IMR-90 (cell line): Measurements from ENCODE around the gene ALDOB. TPM values are rescaled to one million over a fixed set of nuclear protein-coding genes. Genes with fewer than 3 reads are reported as not detected.

Experiments
- ATAC-seq: fragments of 200-7000 bp; cut with Tn5 transposase; 2 replicates; pipeline ENCODE4 v1.9.1; 2020; ENCODE audit warnings: low read depth, mild to moderate bottlenecking, moderate library complexity
- BruUV-seq: library from RNA; stranded (reverse); fragments of 400-500 nt; replicated peaks from 2 replicates; lab custom pipeline; 2021; lab: Mats Ljungman, UMichigan
- CTCF ChIA-PET: fragments of 300-600 bp; formaldehyde crosslinking; extraction: SDS; loops from one replicate; lab custom pipeline; 2021; ENCODE audit warnings: antibody characterized with exemption; lab: Yijun Ruan, JAX
- POLR2A ChIA-PET: fragments of 300-600 bp; sonication (Branson Sonifier 250); formaldehyde crosslinking; loops from one replicate; lab custom pipeline; 2022; ENCODE audit warnings: antibody characterized with exemption; ENCODE audit not compliant: unreplicated experiment; lab: Charles Lee
- DNase-seq: peaks from one replicate; pipeline ENCODE4 v3.0.0; 2013
- H2AFZ ChIP-seq: replicated peaks from 2 replicates; pipeline ENCODE3; 2013; ENCODE audit warnings: low read length, mild to moderate bottlenecking; ENCODE audit not compliant: poor library complexity
- H2AK5ac ChIP-seq: 2 replicates; pipeline ENCODE4 v1.6.1; 2013; ENCODE audit warnings: low read depth, low read length, inconsistent platforms
- H2AK9ac ChIP-seq: replicated peaks from 2 replicates; pipeline ENCODE3; 2013; ENCODE audit warnings: mild to moderate bottlenecking, low read depth, low read length, moderate library complexity; ENCODE audit not compliant: poor library complexity
- H2BK120ac ChIP-seq: 2 replicates; pipeline ENCODE4 v1.6.1; 2013; ENCODE audit warnings: low read depth, low read length, inconsistent platforms
- H2BK15ac ChIP-seq: 3 replicates; pipeline ENCODE4 v1.6.1; 2013; ENCODE audit warnings: low read depth, low read length, inconsistent platforms
- H2BK20ac ChIP-seq: 2 replicates; pipeline ENCODE4 v1.6.1; 2013; ENCODE audit warnings: low read depth, mild to moderate bottlenecking, inconsistent platforms, low read length, moderate library complexity
- H2BK5ac ChIP-seq: 2 replicates; pipeline ENCODE4 v1.6.1; 2013; ENCODE audit warnings: mild to moderate bottlenecking, low read depth, low read length, inconsistent platforms; ENCODE audit not compliant: poor library complexity, severe bottlenecking
- H3K14ac ChIP-seq: replicated peaks from 2 replicates; pipeline ENCODE4 v1.6.1; 2013; ENCODE audit warnings: low read depth, low read length, inconsistent platforms
- H3K18ac ChIP-seq: 2 replicates; pipeline ENCODE4 v1.6.1; 2013; ENCODE audit warnings: low read depth, low read length, control low read depth
- H3K23ac ChIP-seq: 2 replicates; pipeline ENCODE4 v1.6.1; 2013; ENCODE audit warnings: low read depth, low read length, inconsistent platforms
- H3K27ac ChIP-seq: 2 replicates; pipeline ENCODE4 v1.5.1; 2013; ENCODE audit warnings: mild to moderate bottlenecking, control low read depth, low read length; ENCODE audit not compliant: insufficient read depth
- H3K27me3 ChIP-seq: 2 replicates; pipeline ENCODE4 v1.6.1; 2013; ENCODE audit warnings: low read length; ENCODE audit not compliant: control insufficient read depth, insufficient read depth
- H3K36me3 ChIP-seq: 2 replicates; pipeline ENCODE4 v1.6.1; 2013; ENCODE audit warnings: low read length, mixed read lengths; ENCODE audit not compliant: control insufficient read depth, insufficient read depth
- H3K4ac ChIP-seq: 2 replicates; pipeline ENCODE4 v1.6.1; 2013; ENCODE audit warnings: low read depth, low read length, inconsistent platforms
- H3K4me1 ChIP-seq: 2 replicates; pipeline ENCODE4 v1.6.1; 2013; ENCODE audit warnings: low read length, mixed read lengths; ENCODE audit not compliant: control insufficient read depth, insufficient read depth
- H3K4me2 ChIP-seq: 2 replicates; pipeline ENCODE4 v1.6.1; 2013; ENCODE audit warnings: low read depth, mild to moderate bottlenecking, control low read depth, low read length, moderate library complexity
- H3K4me3 ChIP-seq: 2 replicates; pipeline ENCODE4 v1.5.1; 2013; ENCODE audit warnings: low read depth, mild to moderate bottlenecking, control low read depth, low read length, moderate library complexity; ENCODE audit not compliant: insufficient read depth
- H3K56ac ChIP-seq: 2 replicates; pipeline ENCODE4 v1.6.1; 2013; ENCODE audit warnings: low read length, inconsistent platforms; ENCODE audit not compliant: insufficient read depth; ENCODE audit errors: extremely low read depth
- H3K79me1 ChIP-seq, 2 experiments: 2 replicates each; pipeline ENCODE4 v1.6.1; 2013; ENCODE audit warnings: low read length in 2 of 2, inconsistent platforms in 1 of 2, low read depth in 1 of 2
- H3K9ac ChIP-seq: 2 replicates; pipeline ENCODE4 v1.6.1; 2013; ENCODE audit warnings: low read depth, low read length, control low read depth
- H3K9me1 ChIP-seq: 2 replicates; pipeline ENCODE4 v1.6.1; 2013; ENCODE audit warnings: low read length, inconsistent platforms; ENCODE audit not compliant: insufficient read depth
- H3K9me3 ChIP-seq: 2 replicates; pipeline ENCODE4 v1.6.1; 2013; ENCODE audit warnings: low read length; ENCODE audit not compliant: control insufficient read depth, insufficient read depth
- H4K20me1 ChIP-seq: 2 replicates; pipeline ENCODE4 v1.6.1; 2013; ENCODE audit warnings: low read length, inconsistent platforms; ENCODE audit not compliant: insufficient read depth
- H4K5ac ChIP-seq: 2 replicates; pipeline ENCODE4 v1.6.1; 2013; ENCODE audit warnings: mild to moderate bottlenecking, low read depth, low read length, control low read depth
- H4K8ac ChIP-seq, 2 experiments: 2 replicates each; pipeline ENCODE4 v1.6.1; 2013; ENCODE audit warnings: low read depth in 2 of 2, low read length in 2 of 2, control low read depth in 1 of 2, inconsistent platforms in 1 of 2
- H4K91ac ChIP-seq: 2 replicates; pipeline ENCODE4 v1.6.1; 2013; ENCODE audit warnings: low read depth, low read length, inconsistent platforms; ENCODE audit not compliant: insufficient read depth
- BHLHE40 ChIP-seq: fragments of 150-350 bp; IDR thresholded peaks from 2 replicates; pipeline ENCODE4 v1.6.1; 2016; ENCODE audit warnings: mild to moderate bottlenecking, low read depth, low read length
- CEBPB ChIP-seq: IDR thresholded peaks from 2 replicates; pipeline ENCODE4 v1.6.1; 2012; ENCODE audit warnings: low read depth, low read length, improper control_type of control experiment
- CHD1 ChIP-seq: IDR thresholded peaks from 2 replicates; pipeline ENCODE4 v1.6.1; 2012; ENCODE audit warnings: low read depth, low read length, improper control_type of control experiment
- MAFK ChIP-seq: IDR thresholded peaks from 2 replicates; pipeline ENCODE4 v1.6.1; 2012; ENCODE audit warnings: low read depth, low read length, improper control_type of control experiment
- MAZ ChIP-seq: IDR thresholded peaks from 2 replicates; pipeline ENCODE4 v1.6.1; 2012; ENCODE audit warnings: low read depth, mild to moderate bottlenecking, low read length, improper control_type of control experiment, moderate library complexity, borderline replicate concordance
- MXI1 ChIP-seq: IDR thresholded peaks from 2 replicates; pipeline ENCODE4 v1.6.1; 2012; ENCODE audit warnings: low read depth, mild to moderate bottlenecking, low read length, moderate library complexity, borderline replicate concordance
- RAD21 ChIP-seq: IDR thresholded peaks from 2 replicates; pipeline ENCODE4 v1.6.1; 2012; ENCODE audit warnings: low read length, improper control_type of control experiment
- SMC3 ChIP-seq: fragments of 150-350 bp; IDR thresholded peaks from 2 replicates; pipeline ENCODE4 v1.6.1; 2016; ENCODE audit warnings: low read depth, mild to moderate bottlenecking, antibody characterized with exemption, low read length, moderate library complexity
- WGBS, 2 experiments: methylation state at CpG; one replicate each; pipeline versions ENCODE4 v1.1.5 to v1.1.7; 2013; ENCODE audit warnings: missing lambda C conversion rate in 2 of 2; ENCODE audit not compliant: insufficient read length in 1 of 2; ENCODE audit errors: extremely low coverage in 2 of 2; 5-methylcytosine and 5-hydroxymethylcytosine counted together
- dilution Hi-C: fragments of 300-500 bp; cut with HindIII; formaldehyde crosslinking; loops from one replicate; pipeline ENCODE4 v1.14.3; 2018; ENCODE audit warnings: low sequenced_read_pairs; ENCODE audit not compliant: unreplicated experiment
- in situ Hi-C: fragments of 300-500 bp; cut with MboI; formaldehyde crosslinking; loops from 3 replicates; pipeline ENCODE4 v1.14.3; 2019; ENCODE audit warnings: low sequenced_read_pairs, inconsistent platforms, mixed read lengths
- intact Hi-C: fragments of 100-400 bp; cut with micrococcal nuclease; formaldehyde crosslinking; loops from 2 replicates; pipeline ENCODE4 v1.10.0; 2022
- polyA plus RNA-seq, 3 experiments: library from polyadenylated mRNA; depleted of rRNA; stranded (reverse); fragments of >200 nt; gene quantifications; 2 replicates each; pipeline ENCODE4 v1.2.3, GENCODE V29; 2012; ENCODE audit warnings: low replicate concordance in 1 of 3
- total RNA-seq: library from RNA; depleted of rRNA; stranded (reverse); fragments of >200 nt; gene quantifications from 2 replicates; pipeline ENCODE4 v1.2.3, GENCODE V29; 2012
- TF ChIP-seq, protein P1 (sequence below): conservative IDR thresholded peaks from 2 replicates; pipeline ENCODE4 v1.5.1; 2012; ENCODE audit warnings: mild to moderate bottlenecking, low read depth, low read length, improper control_type of control experiment

ALDOB gene
- total and polyA plus RNA-seq, 2 of the 4 experiments (the other 2 are of a cell fraction): not detected

DNA sequence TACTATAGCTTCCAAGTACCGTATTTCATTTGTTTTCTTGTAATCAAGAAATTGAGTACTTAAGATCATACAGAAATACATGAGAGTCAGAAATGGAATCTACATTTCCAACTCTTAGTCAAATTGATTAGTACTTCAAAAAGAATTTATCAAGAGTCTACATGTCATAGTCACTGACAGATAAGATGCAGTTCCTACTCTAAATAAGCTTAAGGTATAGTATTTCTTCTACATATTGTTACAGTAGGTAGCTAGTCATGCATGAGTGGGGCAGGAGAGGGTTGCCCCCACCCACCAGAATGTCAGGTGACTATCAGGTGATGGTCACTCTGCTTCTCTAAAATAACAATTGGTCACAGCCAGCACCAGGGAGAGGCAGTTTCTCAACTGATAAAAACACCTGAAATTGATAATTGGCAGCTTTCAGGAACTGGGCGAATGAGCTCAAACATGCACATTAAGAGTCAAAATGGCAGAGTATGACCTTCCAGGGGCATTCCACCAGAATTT is 53.7 kb downstream of the ALDOB start:
- BruUV-seq: no TSS peak
- H4K20me1 ChIP-seq: no peaks in the 10 kb centered on the region
- H3K9me1 ChIP-seq: no peaks in the 10 kb centered on the region
- H3K27ac ChIP-seq: no peak overlapping the region
- H3K4ac ChIP-seq: no peak overlapping the region
- H2AK5ac ChIP-seq: no peak overlapping the region
- no peaks in the 10 kb centered on the region for H3K36me3 ChIP-seq
- H3K4me1 ChIP-seq: no peaks in the 10 kb centered on the region
- no peak overlapping the region for H3K4me3 ChIP-seq
- H3K18ac ChIP-seq: no peak overlapping the region
- no peak overlapping the region for H3K23ac ChIP-seq
- no peak overlapping the region for H4K5ac ChIP-seq
- H3K9me3 ChIP-seq: peaks cover 3% of the 10 kb centered on the region; the same call in 1 of the 2 replicates
- no CpG with 5 or more reads among the region's 2 CpGs for WGBS, 2 experiments
- intact Hi-C loops (no loop called here), in situ Hi-C loops (no loop called here), dilution Hi-C loops (no loop called here)
- no peak overlapping the region for H3K4me2 ChIP-seq
- ChIA-PET POLR2A (no interaction called here), CTCF (no interaction called here)
- H4K91ac ChIP-seq: no peak overlapping the region
- H2BK120ac ChIP-seq: no peak overlapping the region
- H2AFZ ChIP-seq: no peak overlapping the region
- no peaks in the 10 kb centered on the region for H3K27me3 ChIP-seq
- no peak overlapping the region for H2BK15ac ChIP-seq
- no peak overlapping the region for H3K56ac ChIP-seq
- no peaks in the 10 kb centered on the region for H3K79me1 ChIP-seq
- no peak overlapping the region for H2BK20ac ChIP-seq
- H2AK9ac ChIP-seq: no peak overlapping the region
- DNase-seq (no peak), ATAC-seq (no peak)
- no peak overlapping the region for H4K8ac ChIP-seq
- H2BK5ac ChIP-seq: no peak overlapping the region
- H3K9ac ChIP-seq: no peak overlapping the region
- no peak overlapping the region for H3K14ac ChIP-seq
- TF ChIP-seq, protein P1, sequence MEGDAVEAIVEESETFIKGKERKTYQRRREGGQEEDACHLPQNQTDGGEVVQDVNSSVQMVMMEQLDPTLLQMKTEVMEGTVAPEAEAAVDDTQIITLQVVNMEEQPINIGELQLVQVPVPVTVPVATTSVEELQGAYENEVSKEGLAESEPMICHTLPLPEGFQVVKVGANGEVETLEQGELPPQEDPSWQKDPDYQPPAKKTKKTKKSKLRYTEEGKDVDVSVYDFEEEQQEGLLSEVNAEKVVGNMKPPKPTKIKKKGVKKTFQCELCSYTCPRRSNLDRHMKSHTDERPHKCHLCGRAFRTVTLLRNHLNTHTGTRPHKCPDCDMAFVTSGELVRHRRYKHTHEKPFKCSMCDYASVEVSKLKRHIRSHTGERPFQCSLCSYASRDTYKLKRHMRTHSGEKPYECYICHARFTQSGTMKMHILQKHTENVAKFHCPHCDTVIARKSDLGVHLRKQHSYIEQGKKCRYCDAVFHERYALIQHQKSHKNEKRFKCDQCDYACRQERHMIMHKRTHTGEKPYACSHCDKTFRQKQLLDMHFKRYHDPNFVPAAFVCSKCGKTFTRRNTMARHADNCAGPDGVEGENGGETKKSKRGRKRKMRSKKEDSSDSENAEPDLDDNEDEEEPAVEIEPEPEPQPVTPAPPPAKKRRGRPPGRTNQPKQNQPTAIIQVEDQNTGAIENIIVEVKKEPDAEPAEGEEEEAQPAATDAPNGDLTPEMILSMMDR: no peak
- TF ChIP-seq MAFK (no peak), CHD1 (no peak), CEBPB (no peak), SMC3 (no peak), MAZ (no peak), BHLHE40 (no peak), MXI1 (no peak), RAD21 (no peak)
